AG10803 (cell line): ENCODE measurements around the gene THPO.

Experiments
- DNase-seq: peaks from one replicate; pipeline ENCODE4 v3.0.0; 2010; ENCODE audit warnings: low read depth
- H3K4me3 ChIP-seq: 2 replicates; pipeline ENCODE4 v1.5.1; 2011; ENCODE audit warnings: mild to moderate bottlenecking, low read length, control low read depth
- CTCF ChIP-seq: conservative IDR thresholded peaks from 2 replicates; pipeline ENCODE4 v1.5.1; 2011; ENCODE audit warnings: mild to moderate bottlenecking, low read length, control low read depth, inconsistent platforms

The THPO gene

GRCh38 chr3:184380627-184381260 lies 2.7 kb upstream of the THPO start:
- no peak for TF ChIP-seq CTCF
- DNase-seq, result no peak
- peak overlapping the region; percentile 41 for H3K4me3 ChIP-seq

GRCh38 chr3:184380185-184380626 lies 2.2 kb upstream of the THPO start:
- DNase-seq, result peak; percentile 31
- no peak for TF ChIP-seq CTCF
- H3K4me3 ChIP-seq, result 0 out of 2 replicates have a peak overlapping the region, but pooled peaks have one; percentile 12

GRCh38 chr3:184379358-184380184 lies 1.6 kb upstream of the THPO start, which contains the start of gene CHRD:
TSS of gene CHRD (plus strand) at chr3:184380054. CDS start at chr3:184380319, 265 bp downstream.
- TF ChIP-seq CTCF, result no peak
- peak within 1 kb of the TSS; percentile 41 for H3K4me3 ChIP-seq
- DNase-seq, result no peak

GRCh38 chr3:184378651-184379357 lies 797 bp upstream of the THPO start:
- no peak for DNase-seq
- H3K4me3 ChIP-seq, result no peak overlapping the region
- no peak for TF ChIP-seq CTCF

- TF ChIP-seq CTCF, result no peak
- no peak overlapping the region for H3K4me3 ChIP-seq
- DNase-seq, result no peak
These were observed 633 bp downstream of the THPO start for GRCh38 chr3:184377374-184377773.

- H3K4me3 ChIP-seq, result no peak overlapping the region
- DNase-seq, result no peak
- no peak for TF ChIP-seq CTCF
These were observed 2.1 kb downstream of the THPO start for GRCh38 chr3:184375747-184376461.
